Measurements from ENCODE around the gene HAPLN1.
A peak's percentile ranks its signal among the peaks of the same experiment; 100 is the strongest.

DNA sequence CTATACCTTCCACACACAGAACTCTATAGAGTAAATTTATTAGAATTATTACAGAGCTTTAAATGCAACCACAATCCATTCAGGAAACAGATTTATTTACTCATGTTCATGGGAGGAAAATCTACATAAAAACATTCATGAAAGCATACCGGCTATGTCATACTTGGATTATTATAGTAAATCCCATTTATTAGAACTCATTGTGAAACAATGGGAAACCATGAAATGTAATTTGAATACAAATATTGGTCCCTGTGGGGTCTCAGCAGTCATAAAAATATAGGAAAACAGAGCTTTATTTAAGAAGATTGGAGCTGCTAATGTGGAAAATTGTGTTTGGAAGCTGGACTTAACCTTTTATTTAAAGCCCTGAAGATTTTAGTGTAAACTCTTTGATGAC lies 80.7 kb downstream of the HAPLN1 start:
- TF ChIP-seq EZH2 (IDR thresholded peaks at IDR 0.05) (no peak), POLR2AphosphoS5 (IDR thresholded peaks at IDR 0.05; ENCODE audit: borderline replicate concordance, low read depth, low read length) (peak; percentile 34; the same call in 1 of the 2 replicates)

Data from SK-N-MC (cell line).